HCT116 (cell line): ENCODE data around the gene OR6C2. TPM values are rescaled to one million over a fixed set of nuclear protein-coding genes. Genes with fewer than 3 reads are reported as not detected.

Experiments used
- ATAC-seq: fragments of 200-7000 bp; cut with Tn5 transposase; 2 replicates; pipeline ENCODE4 v1.9.1; 2020; ENCODE audit warnings: mild to moderate bottlenecking, moderate library complexity
- BruUV-seq: library from RNA; stranded (reverse); fragments of 400-500 nt; replicated peaks from 2 replicates; lab custom pipeline; 2021; lab: Mats Ljungman, UMichigan
- CTCF ChIA-PET: fragments of 300-600 bp; sonication (Branson Sonifier 250); formaldehyde crosslinking; loops from one replicate; lab custom pipeline; 2021; ENCODE audit warnings: antibody characterized with exemption; lab: Charles Lee
- POLR2A ChIA-PET: fragments of 300-600, 350-600 bp; sonication (Branson Sonifier 250); formaldehyde crosslinking; loops from one replicate; lab custom pipeline; 2021; ENCODE audit warnings: antibody characterized with exemption; lab: Charles Lee
- RAD21 ChIA-PET, 2 experiments: fragments of 300-600 bp; sonication (Branson Sonifier 250); formaldehyde crosslinking; loops; one replicate each; lab custom pipeline; 2023; ENCODE audit warnings: low total read pairs in 2 of 2; ENCODE audit not compliant: uncharacterized antibody in 2 of 2, unreplicated experiment in 2 of 2, low non-redundant PET in 1 of 2; lab: Charles Lee
- DNase-seq: peaks from one replicate; pipeline ENCODE4 v3.0.0-alpha.2; 2010; ENCODE audit warnings: low read depth, low spot score
- H2AFZ ChIP-seq: fragments of 200-600 bp; shearing (Covaris generic), sonication (generic); 2 replicates; pipeline ENCODE4 v1.6.1; 2017; ENCODE audit warnings: low read depth, mixed run types, mixed read lengths, antibody characterized with exemption, low read length; ENCODE audit not compliant: poor library complexity, severe bottlenecking
- H3K27ac ChIP-seq: 2 replicates; pipeline ENCODE4 v1.5.1; 2012; ENCODE audit warnings: low read depth, low read length
- H3K27me3 ChIP-seq: fragments of 200-600 bp; sonication (generic); 2 replicates; pipeline ENCODE4 v1.6.1; 2016; ENCODE audit warnings: mixed run types, low read length, mixed read lengths; ENCODE audit not compliant: insufficient read depth
- H3K36me3 ChIP-seq, 2 experiments: fragments of 200-500 bp in 1 of 2; fragments of 200-600 bp in 1 of 2; sonication (Bioruptor generic) in 1 of 2; sonication (generic) in 1 of 2; 2 replicates each; pipeline versions ENCODE4 v1.5.1 to v1.6.1; 2014 to 2016; ENCODE audit warnings: low read length in 2 of 2, inconsistent platforms in 1 of 2, mixed read lengths in 1 of 2, mixed run types in 1 of 2; ENCODE audit not compliant: insufficient read depth in 2 of 2, control insufficient read depth in 1 of 2
- H3K4me1 ChIP-seq, 2 experiments: fragments of 200-600 bp in 1 of 2; sonication (generic) in 1 of 2; 2 replicates each; pipeline versions ENCODE4 v1.5.1 to v1.6.1; 2012 to 2017; ENCODE audit warnings: low read length in 2 of 2, inconsistent platforms in 1 of 2, mild to moderate bottlenecking in 1 of 2, mixed read lengths in 1 of 2, mixed run types in 1 of 2, moderate library complexity in 1 of 2; ENCODE audit not compliant: insufficient read depth in 2 of 2, control insufficient read depth in 1 of 2
- H3K4me2 ChIP-seq: fragments of 200-600 bp; sonication (generic); 2 replicates; pipeline ENCODE4 v1.6.1; 2017; ENCODE audit warnings: mixed run types, low read length, mixed read lengths
- H3K4me3 ChIP-seq, 2 experiments: fragments of 200-600 bp in 1 of 2; sonication (generic) in 1 of 2; replicated peaks in 1 of 2; 2 replicates each; pipeline ENCODE4 v1.5.1; 2011 to 2016; ENCODE audit warnings: low read length in 2 of 2, control low read depth in 1 of 2, low read depth in 1 of 2, mild to moderate bottlenecking in 1 of 2, mixed read lengths in 1 of 2, mixed run types in 1 of 2
- H3K79me2 ChIP-seq: fragments of 200-600 bp; sonication (generic); 2 replicates; pipeline ENCODE4 v1.6.1; 2017; ENCODE audit warnings: mild to moderate bottlenecking, mixed run types, low read length, moderate library complexity, mixed read lengths; ENCODE audit not compliant: insufficient read depth
- H3K9ac ChIP-seq: fragments of 200-600 bp; sonication (generic); 2 replicates; pipeline ENCODE4 v1.6.1; 2016; ENCODE audit warnings: low read length, mixed read lengths
- H3K9me2 ChIP-seq: fragments of 200-600 bp; sonication (generic), shearing (Covaris generic); 2 replicates; pipeline ENCODE4 v1.6.1; 2017; ENCODE audit warnings: mixed run types, mild to moderate bottlenecking, moderate library complexity; ENCODE audit not compliant: insufficient read depth
- H3K9me3 ChIP-seq, 2 experiments: fragments of 200-500 bp in 1 of 2; fragments of 200-600 bp in 1 of 2; sonication (Bioruptor generic) in 1 of 2; sonication (generic) in 1 of 2; 2 replicates each; pipeline ENCODE4 v1.6.1; 2014 to 2017; ENCODE audit warnings: low read length in 2 of 2, mixed read lengths in 2 of 2, inconsistent platforms in 1 of 2, low read depth in 1 of 2, mild to moderate bottlenecking in 1 of 2, mixed run types in 1 of 2, moderate library complexity in 1 of 2; ENCODE audit not compliant: control insufficient read depth in 1 of 2, insufficient read depth in 1 of 2
- H4K20me1 ChIP-seq: fragments of 200-600 bp; sonication (generic), shearing (Covaris generic); 2 replicates; pipeline ENCODE4 v1.6.1; 2017; ENCODE audit warnings: mixed run types, mild to moderate bottlenecking, moderate library complexity; ENCODE audit not compliant: insufficient read depth
- CBX3 ChIP-seq: IDR thresholded peaks from 2 replicates; pipeline ENCODE4 v1.6.1; 2012; ENCODE audit warnings: low read depth
- ELF1 ChIP-seq: IDR thresholded peaks from 2 replicates; pipeline ENCODE4 v1.6.1; 2012; ENCODE audit warnings: low read depth, borderline replicate concordance
- EZH2phosphoT487 ChIP-seq: fragments of 200-600 bp; IDR thresholded peaks from 2 replicates; pipeline ENCODE4 v1.6.1; 2018; ENCODE audit warnings: antibody characterized with exemption, borderline replicate concordance
- FOSL1 ChIP-seq: IDR thresholded peaks from 2 replicates; pipeline ENCODE4 v1.6.1; 2012; ENCODE audit warnings: low read depth
- MAX ChIP-seq: IDR thresholded peaks from 2 replicates; pipeline ENCODE4 v1.6.1; 2012
- SIN3A ChIP-seq: IDR thresholded peaks from 2 replicates; pipeline ENCODE4 v1.6.1; 2012; ENCODE audit warnings: low read depth
- SRF ChIP-seq: IDR thresholded peaks from 2 replicates; pipeline ENCODE4 v1.6.1; 2012; ENCODE audit warnings: low read depth
- intact Hi-C: fragments of 100-400 bp; cut with micrococcal nuclease; formaldehyde crosslinking; loops from 2 replicates; pipeline ENCODE4 v1.10.0; 2022
- total RNA-seq: library from RNA; stranded (reverse); gene quantifications from one replicate; pipeline ENCODE4 v1.2.1, GENCODE V29; 2021; ENCODE audit not compliant: unreplicated experiment

OR6C2 gene
- total RNA-seq, 1 experiment from 2014 or later: not detected

GRCh38 chr12:55495490-55495889 is 51.6 kb downstream of the OR6C2 start:
- H2AFZ ChIP-seq: no peak overlapping the region
- H3K9me2 ChIP-seq: no peaks in the 10 kb centered on the region
- no peak overlapping the region for H3K4me2 ChIP-seq
- no peaks in the 10 kb centered on the region for H4K20me1 ChIP-seq
- ATAC-seq (no peak), DNase-seq (no peak)
- ChIA-PET CTCF (no interaction called here), POLR2A (no interaction called here), RAD21 (no interaction called here)
- intact Hi-C loops: no loop called here
- no peaks in the 10 kb centered on the region for H3K79me2 ChIP-seq
- H3K9ac ChIP-seq: no peak overlapping the region
- peaks cover 22% of the 10 kb centered on the region for H3K27me3 ChIP-seq
- BruUV-seq: no TSS peak
- TF ChIP-seq CBX3 (no peak), SRF (no peak), SIN3A (no peak), EZH2phosphoT487 (no peak), ELF1 (no peak)
- H3K36me3 ChIP-seq: no peaks in the 10 kb centered on the region
- no peak overlapping the region for H3K4me3 ChIP-seq
- no peaks in the 10 kb centered on the region for H3K4me1 ChIP-seq
- H3K9me3 ChIP-seq: no peaks in the 10 kb centered on the region
- H3K27ac ChIP-seq: no peak overlapping the region

GRCh38 chr12:55499231-55499630 is 55.4 kb downstream of the OR6C2 start:
- RAD21 ChIA-PET: no interaction called here
- Histone ChIP-seq H2AFZ (no peak overlapping the region), H3K9me2 (no peaks in the 10 kb centered on the region), H3K9me3 (no peaks in the 10 kb centered on the region), H3K79me2 (no peaks in the 10 kb centered on the region), H4K20me1 (no peaks in the 10 kb centered on the region), H3K9ac (no peak overlapping the region), H3K4me1 (no peaks in the 10 kb centered on the region), H3K27ac (no peak overlapping the region), H3K4me2 (no peak overlapping the region), H3K27me3 (peaks cover 21% of the 10 kb centered on the region), H3K4me3 (no peak overlapping the region), H3K36me3 (no peaks in the 10 kb centered on the region)
- DNase-seq (no peak), ATAC-seq (no peak)
- BruUV-seq: no TSS peak
- intact Hi-C loops: no loop called here
- TF ChIP-seq MAX (no peak), FOSL1 (no peak)
- CTCF ChIA-PET: no interaction called here
- POLR2A ChIA-PET: no interaction called here
